Measurements from ENCODE around the gene MEPE. TPM values are rescaled to one million over a fixed set of nuclear protein-coding genes. Genes with fewer than 3 reads are reported as not detected.

Gene MEPE
- total RNA-seq, 1 donor from 2014 or later: not detected

- H3K4me3 Mint-ChIP-seq: no peak overlapping the region
- no peaks in the 10 kb centered on the region for H3K36me3 Mint-ChIP-seq
- TF ChIP-seq CTCF (conservative IDR thresholded peaks at IDR 0.05): no peak
- DNase-seq (ENCODE audit: extremely low spot score, unreplicated experiment): no peak
- no peaks in the 10 kb centered on the region for H3K4me1 Mint-ChIP-seq (ENCODE audit: unreplicated experiment)
- no peak overlapping the region for H3K27ac Mint-ChIP-seq
- no peaks in the 10 kb centered on the region for H3K9me3 Mint-ChIP-seq
- H3K27me3 Mint-ChIP-seq: peaks cover 12% of the 10 kb centered on the region
Measured at GRCh38 chr4:87840149-87840548, 7.4 kb downstream of the MEPE start.

DNA sequence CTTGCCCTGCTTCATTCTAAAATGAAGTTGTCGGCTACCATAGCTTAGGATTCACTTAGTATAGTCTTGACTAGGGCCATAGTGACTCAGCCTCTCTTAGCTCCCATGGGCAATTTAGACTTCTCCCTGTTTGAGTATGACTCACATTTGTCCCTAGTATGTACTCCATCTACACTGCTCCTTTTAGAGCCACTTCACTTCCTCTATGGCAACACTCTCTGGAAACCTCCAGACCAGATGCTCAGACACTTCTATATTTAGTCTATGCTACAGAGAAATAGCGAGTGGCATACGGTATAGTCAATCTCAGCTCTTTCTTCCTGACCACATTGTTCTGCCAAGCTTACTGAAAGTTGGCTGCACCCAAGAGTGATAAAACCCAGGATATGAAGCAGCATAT lies 11.2 kb downstream of the MEPE start:
- H3K36me3 Mint-ChIP-seq: no peaks in the 10 kb centered on the region
- no peak for DNase-seq (ENCODE audit: extremely low spot score, unreplicated experiment)
- peaks cover 4% of the 10 kb centered on the region for H3K4me1 Mint-ChIP-seq (ENCODE audit: unreplicated experiment)
- H3K9me3 Mint-ChIP-seq: no peaks in the 10 kb centered on the region
- no peak overlapping the region for H3K27ac Mint-ChIP-seq
- no peak overlapping the region for H3K4me3 Mint-ChIP-seq
- peaks cover 19% of the 10 kb centered on the region for H3K27me3 Mint-ChIP-seq
- TF ChIP-seq CTCF (conservative IDR thresholded peaks at IDR 0.05): no peak

GRCh38 chr4:87844452-87844851 lies 11.7 kb downstream of the MEPE start:
- Mint-ChIP-seq H3K27ac (no peak overlapping the region), H3K4me3 (no peak overlapping the region)

DNA sequence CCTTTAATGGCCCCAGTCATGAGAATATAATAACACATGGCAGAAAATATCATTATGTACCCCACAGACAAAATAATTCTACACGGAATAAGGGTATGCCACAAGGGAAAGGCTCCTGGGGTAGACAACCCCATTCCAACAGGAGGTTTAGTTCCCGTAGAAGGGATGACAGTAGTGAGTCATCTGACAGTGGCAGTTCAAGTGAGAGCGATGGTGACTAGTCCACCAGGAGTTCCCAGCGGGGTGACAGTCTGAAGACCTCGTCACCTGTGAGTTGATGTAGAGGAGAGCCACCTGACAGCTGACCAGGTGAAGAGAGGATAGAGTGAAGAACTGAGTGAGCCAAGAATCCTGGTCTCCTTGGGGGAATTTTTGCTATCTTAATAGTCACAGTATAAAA lies 13.5 kb downstream of the MEPE start:
- Mint-ChIP-seq H3K9me3 (no peaks in the 10 kb centered on the region), H3K4me1 (ENCODE audit: unreplicated experiment) (peaks cover 4% of the 10 kb centered on the region), H3K27me3 (peaks cover 16% of the 10 kb centered on the region), H3K36me3 (no peaks in the 10 kb centered on the region), H3K4me3 (no peak overlapping the region), H3K27ac (no peak overlapping the region)
- TF ChIP-seq CTCF (conservative IDR thresholded peaks at IDR 0.05): no peak
- no peak for DNase-seq (ENCODE audit: extremely low spot score, unreplicated experiment)

More at GRCh38 chr4:87844452-87844851, 11.7 kb downstream of the MEPE start:
- Mint-ChIP-seq H3K36me3 (no peaks in the 10 kb centered on the region), H3K4me1 (ENCODE audit: unreplicated experiment) (peaks cover 4% of the 10 kb centered on the region), H3K9me3 (no peaks in the 10 kb centered on the region), H3K27me3 (peaks cover 16% of the 10 kb centered on the region)
- DNase-seq (ENCODE audit: extremely low spot score, unreplicated experiment): no peak
- TF ChIP-seq CTCF (conservative IDR thresholded peaks at IDR 0.05): no peak

GRCh38 chr4:87848622-87849351 lies 16.0 kb downstream of the MEPE start:
- Mint-ChIP-seq H3K36me3 (no peaks in the 10 kb centered on the region), H3K27ac (no peak overlapping the region), H3K9me3 (no peaks in the 10 kb centered on the region), H3K4me1 (ENCODE audit: unreplicated experiment) (peaks cover 10% of the 10 kb centered on the region), H3K4me3 (peak overlapping the region; percentile 37), H3K27me3 (peaks cover 11% of the 10 kb centered on the region)
- no peak for DNase-seq (ENCODE audit: extremely low spot score, unreplicated experiment)
- TF ChIP-seq CTCF (conservative IDR thresholded peaks at IDR 0.05): peak; percentile 82

Measured in type B pancreatic cell (in vitro differentiated cells).